Measurements from ENCODE around the gene LANCL1.
"Not testable (repeated sequence)": the region's sequence is repeated elsewhere in the genome, so short reads cannot be mapped to it uniquely, and the experiment has no call there.

Gene LANCL1

DNA sequence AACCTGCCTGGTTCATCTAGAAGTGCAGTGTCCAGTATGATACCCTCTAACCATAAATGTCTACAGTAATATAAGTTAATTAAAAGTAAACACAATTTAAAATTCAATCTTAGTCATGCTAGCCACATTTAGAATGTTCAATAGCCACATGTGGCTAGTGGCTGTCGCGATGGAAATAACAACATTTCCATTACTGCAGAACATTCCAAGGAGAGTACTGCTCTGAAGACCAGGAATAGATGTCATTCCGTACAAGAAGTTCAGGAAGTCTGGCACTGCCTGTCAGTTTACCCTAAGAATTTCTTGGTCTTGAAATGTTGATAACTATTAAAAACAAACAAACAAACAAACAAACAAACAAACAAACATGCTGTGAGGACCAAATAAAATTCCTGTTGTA is 17.2 kb downstream of the LANCL1 start:
- DNase-seq, result no peak

DNA sequence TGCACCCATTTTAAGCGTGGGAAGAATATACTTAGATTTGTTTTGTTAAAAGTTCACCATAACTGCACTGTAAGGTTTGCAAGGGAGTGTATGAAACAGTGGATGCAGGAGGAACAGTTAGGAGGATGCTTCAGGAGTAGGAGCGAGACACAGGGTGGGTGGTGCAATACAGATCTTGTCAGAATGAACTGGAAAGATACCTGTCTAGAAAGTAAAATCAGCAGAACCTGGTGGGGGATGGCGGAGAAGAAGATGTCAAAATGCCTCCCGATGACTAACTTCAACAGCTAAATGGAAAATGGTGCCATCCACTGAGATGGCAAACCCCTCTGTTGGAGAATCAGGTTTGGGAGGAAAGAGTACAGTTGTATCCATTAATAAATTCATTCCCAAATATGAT is 18.2 kb downstream of the LANCL1 start:
- no peak for DNase-seq

GRCh38 chr2:210456571-210456970 is 20.0 kb downstream of the LANCL1 start:
- DNase-seq, result no peak

GRCh38 chr2:210454336-210454735 is 22.2 kb downstream of the LANCL1 start:
- no peak for DNase-seq

GRCh38 chr2:210452194-210452593 is 24.4 kb downstream of the LANCL1 start:
- no peak for DNase-seq

- not testable (repeated sequence) for DNase-seq
These were observed 25.6 kb downstream of the LANCL1 start for GRCh38 chr2:210450942-210451341.

DNA sequence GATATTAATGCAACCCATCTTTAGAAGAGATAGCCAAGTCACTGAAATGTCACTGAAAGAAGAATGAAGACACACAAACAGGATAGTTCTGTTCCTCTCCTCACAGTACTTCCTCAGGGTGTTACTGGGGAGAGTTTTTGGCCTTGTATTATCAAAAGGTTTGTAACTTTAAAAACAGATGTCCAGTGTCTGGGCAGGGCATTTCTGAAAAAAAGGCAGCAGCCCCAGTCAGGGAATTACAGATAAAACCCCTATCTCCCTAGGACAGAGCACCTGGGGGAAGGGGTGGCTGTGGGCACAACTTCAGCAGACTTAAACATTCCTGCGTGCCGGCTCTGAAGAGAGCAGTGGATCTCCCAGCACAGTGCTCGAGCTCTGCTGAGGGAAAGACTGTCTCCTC is 30.8 kb downstream of the LANCL1 start:
- DNase-seq, result no peak

DNA sequence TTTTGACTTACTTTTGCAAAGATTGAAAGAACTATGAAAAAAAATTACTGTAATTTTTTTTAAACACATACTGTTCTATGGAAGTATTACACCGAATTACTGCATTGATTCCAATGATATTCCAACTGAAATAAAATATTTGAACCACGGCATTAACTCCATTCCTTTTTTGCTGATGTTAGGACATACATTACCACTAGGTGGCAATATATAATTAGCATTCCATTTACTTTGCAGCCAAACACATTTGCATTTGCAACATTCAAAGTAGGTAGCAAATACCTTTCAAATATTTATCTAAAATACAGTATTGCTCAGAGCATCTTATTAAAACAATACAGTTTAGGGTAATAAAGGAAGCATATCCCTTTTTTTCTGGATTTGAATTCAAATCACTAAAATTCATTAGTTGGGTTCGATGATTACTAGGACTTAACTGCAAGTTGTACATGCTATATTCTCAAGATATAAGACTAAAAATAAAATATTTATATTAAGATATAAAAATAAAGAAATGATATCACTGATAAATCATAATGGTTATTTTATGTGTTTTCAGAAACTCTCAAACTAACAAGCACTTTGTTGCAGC is 31.3 kb downstream of the LANCL1 start:
- no peak for DNase-seq

DNA sequence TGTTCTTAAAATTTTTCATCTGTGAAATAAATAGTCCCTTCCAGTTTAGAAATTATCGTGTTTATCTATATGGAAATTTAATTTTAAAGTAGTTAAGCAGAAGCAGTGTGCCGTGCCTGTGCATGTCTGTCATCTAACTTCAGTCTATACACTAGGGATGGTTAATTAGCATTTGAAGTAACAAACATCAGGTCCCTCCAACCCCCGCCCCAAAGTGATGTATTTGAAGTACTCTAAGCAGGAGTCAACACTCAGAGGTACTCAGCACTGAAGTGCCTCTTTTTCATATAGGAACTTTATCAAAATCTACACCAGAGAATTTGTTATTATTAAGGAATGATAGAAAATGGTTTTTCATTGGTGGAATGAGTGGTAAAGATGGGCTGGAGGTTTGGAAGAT is 33.0 kb downstream of the LANCL1 start:
- no peak for DNase-seq

DNA sequence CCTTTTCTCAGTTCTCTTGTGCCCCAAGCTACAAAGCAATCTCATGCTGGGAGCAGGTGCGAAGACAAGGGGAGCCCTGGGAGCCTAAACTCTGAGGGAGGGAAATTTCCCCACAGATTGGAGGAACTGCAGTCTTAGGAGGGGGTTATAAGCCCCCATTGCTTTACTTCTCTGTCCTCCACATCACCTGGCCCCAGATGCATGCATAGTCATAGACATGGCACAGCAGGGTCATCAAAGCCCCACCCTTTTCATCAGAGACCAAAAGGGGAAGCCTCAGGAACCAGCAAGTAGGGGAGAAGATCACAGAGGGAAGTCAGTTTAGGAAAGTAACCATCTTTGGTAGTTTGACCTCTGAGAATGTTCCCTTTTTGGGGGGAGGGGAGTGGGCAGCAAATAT is 33.7 kb downstream of the LANCL1 start:
- no peak for DNase-seq

- DNase-seq, result no peak
These were observed 34.1 kb downstream of the LANCL1 start for GRCh38 chr2:210442457-210442856.

DNA sequence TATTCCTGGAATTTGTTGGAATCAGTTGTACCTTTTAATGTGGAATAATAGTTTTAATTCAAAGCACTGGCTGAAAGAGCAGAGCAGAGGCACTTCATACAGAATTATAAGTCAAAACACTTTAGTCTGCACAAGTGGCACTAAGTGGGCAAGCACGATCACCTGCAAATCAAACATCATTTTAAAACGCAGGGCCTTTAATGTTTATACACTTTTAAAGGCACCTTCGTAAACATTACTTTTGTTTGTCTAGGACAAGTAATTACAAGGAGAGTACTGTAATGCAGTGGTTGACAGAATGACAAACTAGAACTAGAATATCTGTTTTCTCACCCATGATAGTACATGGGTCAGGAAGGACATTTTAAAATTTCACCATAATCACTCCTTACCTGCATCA is 36.4 kb downstream of the LANCL1 start:
- DNase-seq, result no peak

DNA sequence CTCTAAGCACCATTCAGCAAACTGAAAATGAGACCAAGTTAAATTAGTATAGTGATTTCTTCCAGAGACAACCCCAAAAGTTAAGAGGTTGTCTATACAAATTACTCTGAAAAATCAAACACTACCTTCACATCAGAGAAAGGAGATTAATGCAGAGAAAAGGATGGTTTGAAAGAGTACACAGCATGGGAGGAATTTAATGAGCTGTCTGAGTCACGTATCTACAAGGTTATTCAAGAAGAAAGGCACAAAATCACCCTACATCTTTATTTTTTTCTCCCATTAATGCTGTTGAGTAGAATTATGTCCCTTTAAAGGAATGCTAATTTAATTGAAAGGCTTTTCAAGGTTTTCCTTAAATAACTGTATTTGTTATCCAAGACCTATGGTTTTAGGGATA is 41.1 kb downstream of the LANCL1 start:
- no peak for DNase-seq

- DNase-seq, result no peak
These were observed 43.9 kb downstream of the LANCL1 start for GRCh38 chr2:210432633-210433032.

GRCh38 chr2:210429403-210430137 is 47.0 kb downstream of the LANCL1 start:
- DNase-seq, result no peak

GRCh38 chr2:210428393-210429179 is 48.0 kb downstream of the LANCL1 start:
- DNase-seq, result no peak

- not testable (repeated sequence) for DNase-seq
These were observed 49.2 kb downstream of the LANCL1 start for GRCh38 chr2:210427309-210427708.

DNA sequence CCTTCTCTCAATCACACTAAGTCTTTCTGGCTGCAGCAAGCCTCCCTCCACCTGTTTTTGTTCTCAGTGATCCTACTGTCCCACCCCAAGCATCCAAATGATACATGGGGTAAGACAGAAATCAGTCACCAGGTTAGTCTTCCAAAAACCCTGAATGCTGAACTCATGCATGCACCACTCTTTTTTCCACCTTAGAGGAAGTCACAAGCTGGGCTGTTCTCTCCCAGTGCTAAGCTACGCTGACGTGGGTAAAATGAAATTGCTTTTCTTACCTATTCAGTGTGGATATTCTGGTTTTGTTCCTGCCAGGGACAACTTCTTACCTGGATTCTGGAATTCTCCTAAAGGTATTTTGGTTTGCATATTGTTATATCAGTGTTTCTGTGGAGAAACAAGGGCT is 54.2 kb downstream of the LANCL1 start:
- no peak for DNase-seq

GRCh38 chr2:210421916-210422315 is 54.6 kb downstream of the LANCL1 start:
- no peak for DNase-seq

DNA sequence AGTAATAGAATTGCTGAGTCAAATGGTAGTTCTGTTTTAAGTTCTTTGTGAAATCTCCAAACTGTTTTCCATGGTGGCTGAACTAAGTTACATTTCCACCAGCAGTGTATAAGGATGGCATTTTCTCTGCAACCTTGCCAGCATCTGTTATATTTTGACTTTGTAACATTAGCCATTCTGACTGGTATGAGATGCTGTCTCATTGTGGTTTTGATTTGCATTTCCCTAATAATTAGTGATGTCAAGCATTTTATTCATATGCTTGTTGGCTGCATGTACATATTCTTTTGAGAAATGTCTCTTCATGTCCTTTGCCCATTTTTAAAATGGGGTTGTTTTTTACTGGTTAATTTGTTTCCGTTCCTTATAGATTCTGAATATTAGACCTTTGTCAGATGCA is 63.9 kb downstream of the LANCL1 start:
- DNase-seq, result no peak

DNA sequence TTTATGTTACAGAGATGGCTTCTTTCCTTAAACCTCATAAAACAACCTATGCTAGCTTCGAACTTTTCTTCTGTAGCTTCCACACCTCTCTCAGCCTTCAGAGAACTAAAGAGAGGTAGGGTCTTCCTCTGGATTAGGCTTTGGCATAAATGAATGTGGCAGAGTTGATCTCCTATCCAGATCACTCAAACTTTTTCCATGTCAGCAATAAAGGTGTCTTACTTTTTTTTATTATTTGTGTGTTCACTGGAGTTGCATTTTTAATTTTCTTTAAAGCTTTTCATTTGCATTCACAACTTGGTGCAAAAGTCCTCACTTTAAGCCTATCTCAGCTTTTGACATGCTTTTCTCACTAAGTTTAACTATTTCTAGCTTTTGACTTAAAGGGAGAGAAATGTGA is 66.0 kb downstream of the LANCL1 start:
- no peak for DNase-seq

DNA sequence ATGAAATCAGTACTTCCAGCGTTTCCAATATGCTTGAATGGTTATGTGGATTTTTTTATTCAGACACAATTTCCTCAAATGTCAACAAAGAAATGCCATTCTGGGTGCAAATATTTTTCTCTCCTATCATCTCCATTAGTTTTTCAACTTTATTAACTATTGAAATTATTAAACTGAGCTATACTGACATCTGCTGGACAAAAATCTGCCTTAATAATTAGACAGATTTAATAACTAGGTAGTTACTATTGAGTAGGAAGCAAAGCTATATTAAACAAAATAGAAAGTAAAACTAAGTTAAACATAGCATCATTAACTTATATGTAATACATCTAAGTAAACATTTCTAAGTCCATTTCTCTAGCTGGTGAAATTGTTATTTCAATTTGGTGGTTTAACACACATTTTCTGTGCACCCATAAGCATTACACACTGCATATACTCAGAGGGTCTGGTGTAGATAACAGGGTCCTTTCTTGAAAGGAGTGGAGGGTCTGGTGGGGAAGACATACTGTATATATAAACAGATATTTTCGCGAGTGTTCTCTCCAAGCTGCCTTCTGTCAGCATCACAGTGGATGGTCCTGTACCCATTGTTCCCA is 77.0 kb downstream of the LANCL1 start:
- DNase-seq, result no peak

GRCh38 chr2:210392469-210392881 is 84.1 kb downstream of the LANCL1 start:
- DNase-seq, result no peak

DNA sequence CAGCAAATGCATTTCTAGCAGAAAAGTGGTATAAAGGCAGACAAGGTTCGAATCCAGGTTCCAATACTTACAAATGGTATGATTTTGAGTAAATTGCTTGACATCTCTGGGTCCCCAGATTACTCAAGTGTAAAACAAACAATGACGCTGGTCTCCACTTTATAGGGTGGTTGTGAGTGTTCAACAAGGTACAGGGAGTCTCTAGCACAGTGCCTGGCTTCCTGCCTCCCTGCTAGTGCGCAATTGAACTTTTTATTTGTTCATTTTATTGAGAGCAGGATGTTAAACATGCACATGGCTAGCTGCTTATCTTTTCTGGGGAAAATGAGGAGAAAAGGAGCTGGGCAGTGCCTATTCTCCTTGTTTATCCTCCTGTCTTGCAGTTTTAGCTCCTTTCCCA is 86.7 kb downstream of the LANCL1 start:
- DNase-seq, result no peak
